NCI-H1048 (cell line): ENCODE measurements around the gene PLPPR3.

ENCODE experiments used
- DNase-seq: peaks from one replicate; lab custom pipeline; 2025; lab: John Stamatoyannopoulos, UW

Gene PLPPR3

GRCh38 chr19:796692-797527 lies 24.8 kb downstream of the PLPPR3 start, which contains the start of gene PTBP1:
PTBP1 (plus strand) TSS chr19:797452; CDS start chr19:797498, 46 bp downstream.
- DNase-seq: peak; percentile 100

GRCh38 chr19:795691-796581 lies 25.8 kb downstream of the PLPPR3 start:
- no peak for DNase-seq

DNA sequence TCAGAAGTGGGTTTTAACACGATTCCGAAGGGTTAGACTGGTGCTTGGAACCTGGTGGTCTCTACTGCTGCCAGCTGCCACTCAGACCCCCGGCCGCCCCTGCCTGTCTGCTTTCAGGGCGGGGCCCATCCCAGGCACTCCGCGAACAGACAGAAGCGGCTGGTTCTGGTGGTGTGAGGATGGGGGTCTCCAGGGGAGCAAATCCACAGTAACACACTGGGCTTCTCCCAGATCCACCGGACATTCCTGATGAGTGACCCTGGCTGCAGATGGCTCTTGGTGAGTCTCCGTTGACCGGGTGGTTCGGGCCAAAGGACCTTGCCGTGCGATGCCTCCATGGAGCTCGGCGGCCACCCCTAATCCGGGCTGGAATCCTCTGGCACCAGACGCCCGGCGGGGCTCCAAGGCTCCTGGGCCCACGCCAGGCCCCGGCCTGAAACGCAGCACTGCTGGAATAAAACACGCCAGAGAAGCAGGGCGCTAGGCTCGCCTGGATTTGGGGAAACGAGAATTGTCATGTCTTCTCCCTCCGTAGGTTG lies 26.6 kb downstream of the PLPPR3 start:
- no peak for DNase-seq

GRCh38 chr19:793806-794205 lies 27.9 kb downstream of the PLPPR3 start:
- no peak for DNase-seq

DNA sequence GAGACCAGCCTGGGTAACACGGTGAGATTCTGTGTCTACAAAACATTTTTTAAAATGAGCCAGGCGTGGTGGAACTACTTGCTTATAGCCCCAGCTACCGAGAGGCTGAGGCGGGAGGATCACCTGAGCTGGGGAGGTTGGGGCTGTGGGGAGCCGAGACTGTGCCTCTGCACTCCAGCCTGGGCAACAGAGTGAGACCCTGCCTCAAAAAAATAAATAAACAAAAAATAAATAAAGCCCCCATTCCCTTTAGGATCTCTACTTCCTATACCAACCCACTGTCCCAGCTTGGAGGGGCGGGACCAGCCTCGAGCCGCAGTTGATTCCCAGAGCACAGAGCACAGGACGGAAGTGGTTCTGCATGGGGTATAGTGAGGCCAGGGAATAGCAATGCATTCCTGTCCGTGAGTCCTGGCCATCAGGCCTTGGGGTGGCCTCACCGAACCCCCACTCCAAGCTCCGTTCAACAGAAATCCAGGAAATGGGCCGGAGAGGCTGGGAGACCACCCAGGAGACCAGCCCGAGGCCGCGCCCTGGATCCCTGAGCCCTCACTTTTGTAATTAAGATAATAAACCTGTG lies 29.4 kb downstream of the PLPPR3 start:
- no peak for DNase-seq

- DNase-seq: no peak
Measured at GRCh38 chr19:791567-792305, 30.0 kb downstream of the PLPPR3 start.

DNA sequence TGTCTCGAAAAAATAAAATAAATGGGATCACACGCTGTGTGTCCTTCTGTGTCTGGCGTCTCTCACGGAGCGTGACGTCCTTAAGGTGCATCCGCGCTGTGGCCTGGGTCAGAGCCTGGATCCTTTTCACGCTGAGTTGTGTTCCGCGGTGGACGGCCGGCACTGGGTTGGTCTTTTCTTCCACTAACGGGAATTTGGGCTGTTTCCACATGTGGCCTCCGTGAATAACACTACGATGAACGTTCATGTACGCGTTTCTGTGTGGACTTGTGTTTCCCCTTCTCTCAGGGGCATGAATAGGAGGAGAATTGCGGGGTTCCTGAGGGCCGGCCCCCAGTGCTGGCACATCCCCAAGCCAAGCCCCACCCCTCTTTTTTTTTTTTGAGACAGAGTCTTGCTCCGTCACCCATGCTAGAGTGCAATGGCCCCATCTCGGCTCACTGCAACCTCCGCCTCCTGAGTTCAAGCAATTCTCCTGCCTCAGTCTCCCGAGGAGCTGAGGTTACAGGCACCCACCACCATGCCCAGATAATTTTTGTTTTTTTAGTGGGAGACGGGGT lies 30.7 kb downstream of the PLPPR3 start:
- DNase-seq: no peak

DNA sequence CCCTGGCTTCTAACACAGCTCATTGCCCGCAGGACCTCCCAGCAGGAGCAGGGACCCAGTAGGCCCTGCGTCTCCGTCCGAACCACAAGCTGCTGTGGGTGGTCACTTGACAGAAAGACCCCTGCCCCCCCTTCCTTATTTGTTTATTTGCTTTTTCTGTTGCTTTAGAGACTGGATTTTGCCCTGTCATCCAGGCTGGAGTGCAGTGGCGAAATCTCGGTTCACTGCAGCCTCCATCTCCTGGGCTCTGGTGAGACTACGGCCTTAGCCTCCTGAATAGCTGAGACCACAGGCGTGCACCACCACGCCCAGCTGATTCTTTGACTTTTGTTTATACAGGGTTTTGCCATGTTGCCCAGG lies 32.1 kb downstream of the PLPPR3 start:
- DNase-seq: no peak

DNA sequence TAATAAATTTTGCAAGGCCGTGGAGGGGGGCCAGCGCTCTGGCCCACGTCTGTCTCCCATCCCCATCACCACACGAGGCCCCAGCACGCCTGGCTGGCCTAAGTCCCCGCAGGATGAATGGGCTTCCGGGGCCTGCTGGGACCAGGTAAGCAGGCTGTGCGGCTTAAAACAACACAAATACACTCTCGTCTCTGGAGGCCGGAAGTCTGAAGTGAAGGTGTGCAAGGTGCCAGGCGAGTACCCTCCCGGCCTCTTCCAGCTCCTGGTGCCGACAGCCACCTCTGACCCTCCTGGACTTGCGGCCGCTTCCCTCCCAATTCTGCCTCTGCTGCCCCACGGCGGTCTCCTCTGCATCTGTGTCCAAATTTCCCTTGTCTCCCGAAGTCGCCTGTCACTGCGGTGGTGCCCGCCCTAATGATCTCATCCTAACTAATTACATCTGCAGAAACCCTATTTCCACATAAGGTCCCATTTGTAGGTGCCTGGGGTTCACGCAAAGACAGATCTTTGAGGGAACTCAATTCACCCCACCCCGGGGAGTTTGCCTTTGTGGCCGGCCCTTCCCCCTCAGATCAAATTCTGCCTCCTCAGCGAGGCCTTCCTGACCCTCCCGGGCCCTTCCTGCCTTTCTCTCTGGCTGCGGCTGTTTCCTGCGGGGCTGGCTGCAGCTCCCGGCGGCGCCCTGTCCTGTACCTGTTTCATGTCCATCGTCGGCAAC lies 32.6 kb downstream of the PLPPR3 start:
- no peak for DNase-seq

GRCh38 chr19:788686-788982 lies 33.1 kb downstream of the PLPPR3 start:
- no peak for DNase-seq

DNA sequence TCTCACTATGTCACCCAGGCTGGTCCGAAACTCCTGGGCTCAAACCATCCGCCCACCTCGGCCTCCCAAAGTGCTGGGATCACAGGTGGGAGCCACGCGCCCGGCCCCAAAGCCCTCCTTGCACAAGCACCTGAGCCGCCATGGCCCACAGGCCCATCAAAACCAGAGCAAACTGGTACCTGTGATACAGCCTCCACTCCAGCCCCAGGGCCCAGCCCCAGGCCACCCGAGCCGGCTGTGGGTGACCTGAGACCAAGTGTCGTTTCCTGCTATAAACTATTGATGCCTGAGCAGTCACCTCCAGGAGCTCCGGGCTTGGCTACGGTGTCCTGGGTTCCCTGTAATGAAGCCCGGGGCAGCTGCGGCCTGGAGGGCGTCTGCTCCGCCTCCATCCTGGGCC lies 34.2 kb downstream of the PLPPR3 start:
- no peak for DNase-seq

DNA sequence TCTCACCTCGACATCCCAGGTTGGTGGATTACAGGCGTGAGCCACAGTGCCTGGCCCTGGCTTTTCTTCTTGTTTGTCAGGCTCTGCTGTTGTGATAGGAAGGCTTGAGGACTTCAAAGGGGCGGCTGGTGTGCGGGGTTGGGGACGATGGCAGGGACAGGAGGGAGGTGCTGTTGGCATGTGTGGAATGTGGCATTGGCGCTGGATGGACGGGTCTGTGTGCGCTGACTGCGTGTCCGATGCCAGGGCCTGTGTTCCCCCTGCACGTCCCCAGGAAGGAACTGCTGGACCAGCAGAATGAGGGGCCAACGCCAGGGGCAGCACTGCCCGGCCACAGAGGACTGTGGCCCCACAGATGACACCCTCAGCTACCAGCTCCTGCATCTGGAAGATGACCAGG lies 37.2 kb downstream of the PLPPR3 start:
- DNase-seq: no peak

DNA sequence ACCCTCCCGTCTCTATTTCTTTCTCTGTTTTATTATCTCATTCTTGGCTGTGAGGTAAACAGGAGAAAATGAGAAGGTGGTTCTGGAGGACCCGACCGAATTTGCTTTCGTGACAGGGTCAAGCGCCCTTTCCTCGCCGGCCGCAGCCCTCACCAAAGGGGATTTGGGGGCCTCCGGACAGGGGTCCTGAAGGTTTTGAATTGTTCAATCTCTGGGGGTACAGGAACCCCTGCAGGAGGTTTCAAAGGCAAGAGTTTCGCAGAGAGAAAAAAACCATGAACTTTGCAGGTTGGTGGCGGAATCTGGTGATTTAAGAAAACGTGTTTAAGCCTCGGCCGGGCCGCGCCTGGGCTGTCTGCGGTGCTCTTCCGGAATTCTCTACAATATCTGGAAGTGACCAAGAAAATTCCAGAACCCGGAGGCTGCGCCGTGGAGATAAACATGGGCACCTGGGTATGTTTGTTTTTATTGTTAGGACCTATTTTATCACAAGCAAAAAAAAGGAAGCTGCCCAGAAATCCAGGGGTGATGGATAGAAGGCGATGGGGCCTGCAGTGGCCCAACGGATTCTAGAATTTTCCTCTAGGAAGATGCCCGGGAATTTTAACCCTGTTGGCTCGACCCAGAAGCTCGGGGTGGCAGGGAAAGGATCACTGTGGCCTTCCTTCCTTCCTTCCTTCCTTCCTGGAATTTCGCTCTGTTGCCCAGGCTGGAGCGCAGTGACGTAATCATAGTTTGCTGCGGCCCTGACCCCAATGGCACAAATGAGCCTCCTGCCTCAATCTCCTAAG lies 38.7 kb downstream of the PLPPR3 start:
- DNase-seq: no peak

DNA sequence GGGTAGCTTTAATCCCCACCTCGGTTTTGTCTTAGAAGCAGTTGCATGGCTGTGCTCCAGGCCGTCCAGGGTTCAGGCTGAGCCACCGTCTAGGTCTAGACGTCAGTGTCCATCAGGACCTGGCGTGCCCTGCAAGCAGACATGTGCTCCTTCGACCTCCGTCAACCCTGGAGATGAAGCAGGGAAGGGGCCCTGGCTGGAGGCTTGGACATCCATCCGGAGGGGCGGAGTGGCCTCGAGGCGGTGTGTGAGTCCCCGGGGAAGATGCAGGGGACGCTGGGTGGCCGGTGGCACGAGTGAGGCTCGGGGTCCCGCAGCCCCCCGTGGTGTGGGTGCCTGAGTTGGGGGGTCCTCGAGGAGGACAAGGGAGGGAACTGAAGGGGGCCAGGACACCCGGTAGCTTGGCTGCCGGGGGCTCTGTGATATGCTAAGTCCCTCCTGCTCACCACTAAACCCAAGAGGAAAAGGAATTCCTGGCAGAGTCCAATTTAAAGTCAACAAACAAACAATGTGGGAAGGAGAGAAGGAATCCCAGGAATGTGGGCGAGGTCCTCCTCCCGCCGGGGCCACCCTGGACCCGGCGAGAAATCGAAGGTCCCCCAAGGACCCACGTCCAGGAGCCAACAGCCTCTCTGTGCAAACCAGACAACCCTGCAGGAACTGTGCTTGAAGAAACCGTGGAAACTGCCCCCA lies 39.4 kb downstream of the PLPPR3 start:
- no peak for DNase-seq

- DNase-seq: no peak
Measured at GRCh38 chr19:781800-782184, 40.0 kb downstream of the PLPPR3 start.

DNA sequence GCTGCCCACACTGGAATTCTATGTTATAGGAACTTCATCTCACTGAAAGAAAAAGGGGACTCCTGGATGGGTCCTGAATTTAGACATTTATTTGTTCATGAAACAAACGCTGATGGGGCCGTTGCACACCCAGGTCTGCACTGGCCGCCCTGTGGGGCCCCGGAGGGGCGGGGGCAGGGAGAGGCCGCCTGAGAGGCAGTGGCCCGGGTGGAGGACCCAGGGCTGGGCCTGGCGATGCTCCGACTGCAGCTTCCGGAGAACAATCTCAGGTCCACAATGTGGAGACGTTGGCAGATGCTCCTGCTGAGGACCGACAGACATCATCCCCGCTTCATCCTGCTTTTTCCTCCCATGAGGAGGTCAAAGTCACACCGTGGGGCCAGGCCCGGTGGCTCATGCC lies 40.8 kb downstream of the PLPPR3 start:
- no peak for DNase-seq

DNA sequence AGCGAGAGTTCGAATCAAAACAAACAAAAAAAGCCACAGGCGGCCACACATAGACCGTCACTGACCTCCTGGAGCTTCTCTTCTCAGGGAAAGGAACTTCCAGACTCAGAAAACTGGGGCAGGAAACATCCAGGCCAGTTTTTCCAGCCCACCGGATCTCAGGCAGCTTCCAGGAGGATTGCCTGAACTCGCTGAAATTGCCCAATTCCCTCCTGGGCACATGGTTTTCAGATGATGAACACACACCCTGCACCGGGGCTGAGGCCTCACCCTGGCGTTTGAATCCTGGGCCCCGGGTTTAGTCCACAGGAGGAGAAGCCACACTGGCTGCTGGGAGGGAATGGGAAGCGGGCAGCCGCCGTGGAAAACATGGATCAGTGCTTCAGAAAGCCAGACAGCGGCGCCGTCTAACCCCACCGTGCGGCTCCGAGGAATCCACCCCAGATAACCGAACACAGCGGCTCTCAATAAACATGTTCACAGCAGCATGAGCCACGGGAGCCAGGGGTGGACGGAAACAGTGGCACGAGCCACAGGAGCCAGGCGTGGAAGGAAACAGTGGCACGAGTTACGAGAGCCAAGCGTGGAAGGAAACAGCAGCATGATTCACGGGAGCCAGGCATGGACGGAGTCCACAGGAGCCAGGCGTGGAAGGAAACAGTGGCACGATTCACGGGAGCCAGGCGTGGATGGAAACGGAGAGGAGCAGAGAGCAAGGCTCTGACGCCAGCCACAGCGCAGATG lies 42.7 kb downstream of the PLPPR3 start:
- no peak for DNase-seq

DNA sequence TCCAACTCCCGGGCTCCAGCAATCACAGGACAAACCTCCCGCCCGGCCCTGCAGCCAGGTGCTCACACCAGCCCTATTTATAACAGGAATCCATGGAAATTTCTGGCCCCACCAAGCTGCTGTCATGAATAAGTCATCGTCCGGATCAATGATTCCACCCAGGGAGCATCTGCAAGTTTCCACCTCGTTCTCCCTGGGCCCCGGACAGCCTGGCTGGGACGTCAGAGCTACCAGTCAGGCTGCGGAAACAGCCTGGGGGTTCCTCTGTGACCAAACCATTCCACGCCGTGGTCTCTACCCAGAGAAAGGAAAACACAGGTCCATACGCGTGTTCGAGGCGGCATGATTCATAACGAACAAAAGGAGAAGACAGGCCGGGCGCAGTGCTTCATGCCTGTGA lies 45.2 kb downstream of the PLPPR3 start:
- no peak for DNase-seq
